Hematopoietic multipotent progenitor cell (in vitro differentiated cells): ENCODE measurements around the gene NAXE. TPM values are rescaled to one million over a fixed set of nuclear protein-coding genes. Genes with fewer than 3 reads are reported as not detected.
"Not testable (repeated sequence)": the region's sequence is repeated elsewhere in the genome, so short reads cannot be mapped to it uniquely, and the experiment has no call there.

Experiments
- DNase-seq, 3 donors: peaks; one replicate each; pipeline ENCODE4 v3.0.0-alpha.2; 2011 to 2015; ENCODE audit warnings: low read depth in 2 of 3, low spot score in 2 of 3
- total RNA-seq: library from RNA; depleted of rRNA; stranded (reverse); fragments of >200 nt; gene quantifications from one replicate; pipeline ENCODE4 v1.2.3, GENCODE V29; 2012

Gene NAXE
- total RNA-seq, 1 donor, result 61.4 TPM

- DNase-seq, result peak in 1 of 3 donors; percentile 56
These were observed 27.4 kb downstream of the NAXE start, which contains the start of gene HAPLN2 for GRCh38 chr1:156618853-156619581. HAPLN2 (plus strand) TSS chr1:156619415; CDS start chr1:156623491, 4,076 bp downstream.

- no peak for DNase-seq
These were observed 28.0 kb downstream of the NAXE start for GRCh38 chr1:156619582-156619955.

GRCh38 chr1:156622581-156623297 is 31.2 kb downstream of the NAXE start:
- no peak for DNase-seq

- peak in 1 of 3 donors; percentile 56 for DNase-seq
These were observed 32.6 kb downstream of the NAXE start for GRCh38 chr1:156623946-156624813.

GRCh38 chr1:156624814-156625435 is 33.3 kb downstream of the NAXE start:
- no peak for DNase-seq

GRCh38 chr1:156625436-156626078 is 34.0 kb downstream of the NAXE start:
- DNase-seq, result peak; percentile 60 to 78 (median 67)

- no peak for DNase-seq
These were observed 34.5 kb downstream of the NAXE start for GRCh38 chr1:156626079-156626438.

GRCh38 chr1:156627313-156627880 is 35.8 kb downstream of the NAXE start:
- peak in 1 of 3 donors; percentile 64 for DNase-seq

- DNase-seq, result no peak
These were observed 38.4 kb downstream of the NAXE start for GRCh38 chr1:156629823-156630449.

GRCh38 chr1:156631152-156631551 is 39.6 kb downstream of the NAXE start:
- DNase-seq, result not testable (repeated sequence)

GRCh38 chr1:156632355-156632754 is 40.8 kb downstream of the NAXE start:
- no peak for DNase-seq

GRCh38 chr1:156638189-156638985 is 46.8 kb downstream of the NAXE start:
- DNase-seq, result no peak

GRCh38 chr1:156639601-156640101 is 48.1 kb downstream of the NAXE start:
- DNase-seq, result no peak

- no peak for DNase-seq
These were observed 49.5 kb downstream of the NAXE start for GRCh38 chr1:156640842-156641706.

- no peak for DNase-seq
These were observed 50.2 kb downstream of the NAXE start, which contains the start of gene BCAN for GRCh38 chr1:156641761-156642264. BCAN (plus strand) TSS chr1:156642117; CDS start chr1:156646055, 3,938 bp downstream.

- DNase-seq, result no peak
These were observed 50.9 kb downstream of the NAXE start for GRCh38 chr1:156642265-156643048.
